HG02571 (cell line): Measurements from ENCODE around the gene FYB2.

Source experiments
- ATAC-seq: cut with Tn5 transposase; IDR thresholded peaks from one replicate; pipeline ENCODE4 v1.9.1; 2021; ENCODE audit warnings: mild to moderate bottlenecking, moderate library complexity; ENCODE audit not compliant: unreplicated experiment

Gene FYB2

GRCh38 chr1:56819387-56819899 is at the start of gene FYB2:
FYB2 (minus strand) TSS chr1:56819404; CDS start chr1:56819290, 114 bp downstream.
- ATAC-seq = no peak

- ATAC-seq = no peak
These were observed 49.6 kb upstream of the FYB2 start for GRCh38 chr1:56868761-56869160.

GRCh38 chr1:56867491-56867890 is 48.3 kb upstream of the FYB2 start:
- no peak for ATAC-seq

- ATAC-seq = no peak
These were observed 47.5 kb upstream of the FYB2 start for GRCh38 chr1:56866656-56867055.

GRCh38 chr1:56864430-56864829 is 45.2 kb upstream of the FYB2 start:
- no peak for ATAC-seq

GRCh38 chr1:56863265-56863992 is 44.2 kb upstream of the FYB2 start:
- ATAC-seq = no peak

- no peak for ATAC-seq
These were observed 40.1 kb upstream of the FYB2 start for GRCh38 chr1:56859287-56859686.

GRCh38 chr1:56856186-56856585 is 37.0 kb upstream of the FYB2 start:
- ATAC-seq = no peak

- ATAC-seq = no peak
These were observed 36.0 kb upstream of the FYB2 start for GRCh38 chr1:56855190-56855589.

- ATAC-seq = no peak
These were observed 35.4 kb upstream of the FYB2 start, which contains the start of gene C8A for GRCh38 chr1:56854521-56855099. C8A (plus strand) TSS chr1:56854797; CDS start chr1:56854902, 105 bp downstream.

- no peak for ATAC-seq
These were observed 33.3 kb upstream of the FYB2 start for GRCh38 chr1:56852476-56852875.

GRCh38 chr1:56850922-56851321 is 31.7 kb upstream of the FYB2 start:
- ATAC-seq = no peak

GRCh38 chr1:56850411-56850810 is 31.2 kb upstream of the FYB2 start:
- ATAC-seq = no peak

GRCh38 chr1:56849750-56850149 is 30.5 kb upstream of the FYB2 start:
- no peak for ATAC-seq

- no peak for ATAC-seq
These were observed 26.1 kb upstream of the FYB2 start for GRCh38 chr1:56845343-56845742.

- ATAC-seq = no peak
These were observed 25.4 kb upstream of the FYB2 start for GRCh38 chr1:56844545-56845136.

- no peak for ATAC-seq
These were observed 24.3 kb upstream of the FYB2 start for GRCh38 chr1:56843544-56843943.

GRCh38 chr1:56838759-56839158 is 19.6 kb upstream of the FYB2 start:
- no peak for ATAC-seq

GRCh38 chr1:56837244-56837939 is 18.2 kb upstream of the FYB2 start:
- no peak for ATAC-seq

- ATAC-seq = no peak
These were observed 17.2 kb upstream of the FYB2 start for GRCh38 chr1:56836359-56836758.

- ATAC-seq = no peak
These were observed 16.5 kb upstream of the FYB2 start for GRCh38 chr1:56835657-56836056.
